CD8-positive, alpha-beta memory T cell (primary cell): ENCODE data around the gene ZNF48. TPM values are rescaled to one million over a fixed set of nuclear protein-coding genes. Genes with fewer than 3 reads are reported as not detected.

Experiments used
- CTCF ChIA-PET: fragments of 350-600 bp; sonication (Branson Sonifier 250); formaldehyde crosslinking; loops from one replicate; lab custom pipeline; 2021; ENCODE audit warnings: antibody characterized with exemption; lab: Charles Lee
- POLR2A ChIA-PET: fragments of 350-600 bp; sonication (Branson Sonifier 250); formaldehyde crosslinking; loops from one replicate; lab custom pipeline; 2021; ENCODE audit warnings: antibody characterized with exemption; lab: Charles Lee
- DNase-seq, 5 donors: peaks; one replicate each; pipeline versions ENCODE4 v3.0.0 to v3.0.0-alpha.2; 2020 to 2022; ENCODE audit warnings: mixed read lengths in 1 of 5
- H3K27ac ChIP-seq: one replicate; pipeline ENCODE4 v1.7.0; 2013; ENCODE audit warnings: low read depth, mild to moderate bottlenecking, low read length, moderate library complexity
- H3K27me3 ChIP-seq: 2 replicates; pipeline ENCODE4 v1.7.0; 2013; ENCODE audit warnings: low read length, mild to moderate bottlenecking; ENCODE audit not compliant: insufficient read depth, poor library complexity, severe bottlenecking
- H3K36me3 ChIP-seq: 2 replicates; pipeline ENCODE4 v1.7.0; 2013; ENCODE audit warnings: mild to moderate bottlenecking, low read length, moderate library complexity; ENCODE audit not compliant: insufficient read depth
- H3K4me1 ChIP-seq: 2 replicates; pipeline ENCODE4 v1.7.0; 2013; ENCODE audit warnings: mild to moderate bottlenecking, low read length, moderate library complexity; ENCODE audit not compliant: insufficient read depth
- H3K4me3 ChIP-seq: 2 replicates; pipeline ENCODE4 v1.7.0; 2013; ENCODE audit warnings: mild to moderate bottlenecking, low read length
- H3K9me3 ChIP-seq: 2 replicates; pipeline ENCODE4 v1.7.0; 2013; ENCODE audit warnings: mild to moderate bottlenecking, low read length
- H3K27ac Mint-ChIP-seq, 8 donors: one replicate each; pipeline ENCODE4 v1.8.0; 2020 to 2021; ENCODE audit warnings: mixed read lengths in 8 of 8, mild to moderate bottlenecking in 6 of 8, inconsistent platforms in 3 of 8, moderate library complexity in 3 of 8
- H3K27me3 Mint-ChIP-seq, 2 donors: one replicate each; pipeline ENCODE4 v1.8.0; 2020 to 2021; ENCODE audit warnings: mixed read lengths in 2 of 2, mild to moderate bottlenecking in 1 of 2, moderate library complexity in 1 of 2
- H3K36me3 Mint-ChIP-seq, 3 donors: one replicate each; pipeline ENCODE4 v1.8.0; 2020 to 2021; ENCODE audit warnings: mixed read lengths in 3 of 3, inconsistent platforms in 1 of 3, mild to moderate bottlenecking in 1 of 3
- H3K4me1 Mint-ChIP-seq, 3 donors: one replicate each; pipeline ENCODE4 v1.8.0; 2020 to 2021; ENCODE audit warnings: mixed read lengths in 3 of 3, inconsistent platforms in 1 of 3, mild to moderate bottlenecking in 1 of 3
- H3K4me3 Mint-ChIP-seq, 7 donors: one replicate each; pipeline ENCODE4 v1.8.0; 2020 to 2021; ENCODE audit warnings: mixed read lengths in 7 of 7, mild to moderate bottlenecking in 6 of 7, moderate library complexity in 4 of 7, inconsistent platforms in 2 of 7
- H3K9me3 Mint-ChIP-seq, 5 donors: one replicate each; pipeline ENCODE4 v1.8.0; 2020 to 2022; ENCODE audit warnings: mixed read lengths in 5 of 5, mild to moderate bottlenecking in 3 of 5, moderate library complexity in 2 of 5, inconsistent platforms in 1 of 5
- polyA plus RNA-seq: library from polyadenylated mRNA; unstranded; fragments of 300-500 nt; fragmentation: Illumina TruSeq; gene quantifications from one replicate; pipeline ENCODE4 v1.2.3, GENCODE V29; 2021
- total RNA-seq, 2 experiments: library from RNA; stranded (reverse); gene quantifications; one replicate each; pipeline ENCODE4 v1.2.3, GENCODE V29; 2021

Gene ZNF48
- total and polyA plus RNA-seq, 3 experiments from 2014 or later = 10.2 to 19.3 (median 18.4) TPM

GRCh38 chr16:30369938-30370455 is 25.2 kb upstream of the ZNF48 start:
- peak overlapping the region; percentile 88 for H3K4me3 ChIP-seq

GRCh38 chr16:30370456-30371247 is 24.6 kb upstream of the ZNF48 start, which contains the start of gene TBC1D10B:
Gene TBC1D10B, minus strand, starts transcription at chr16:30370494. Its CDS starts 311 bp downstream, at chr16:30370183.
- H3K9me3 Mint-ChIP-seq = no peaks in the 10 kb centered on the region
- Histone ChIP-seq H3K27ac (peak within 1 kb of the TSS; percentile 74), H3K4me1 (peaks cover 36% of the 10 kb centered on the region), H3K4me3 (peak within 1 kb of the TSS; percentile 88), H3K27me3 (no peaks in the 10 kb centered on the region), H3K36me3 (peaks cover 2% of the 10 kb centered on the region), H3K9me3 (no peaks in the 10 kb centered on the region)
- H3K27me3 Mint-ChIP-seq = peaks cover 0 to 2% of the 10 kb centered on the region in 2 donors
- H3K4me1 Mint-ChIP-seq = peaks cover 43 to 56% (median 47%) of the 10 kb centered on the region in 3 donors
- H3K36me3 Mint-ChIP-seq = peaks cover 0 to 18% (median 2%) of the 10 kb centered on the region in 3 donors
- peak within 1 kb of the TSS; percentile 67 to 97 (median 94) for H3K27ac Mint-ChIP-seq
- DNase-seq = peak; percentile 96 to 100 (median 100)
- CTCF ChIA-PET = interaction anchor here (0.8 to 2.4 kb wide), 12 partner anchors 8 to 279 kb away, joined by 3 to 24 read pairs (median 6); partner anchors contain the start of genes SEPTIN1, TBX6, ZNF747 and ZNF771
- peak within 1 kb of the TSS; percentile 83 to 91 (median 89) for H3K4me3 Mint-ChIP-seq
- POLR2A ChIA-PET = interaction anchor here (0.5 to 2.7 kb wide), 16 partner anchors 11 to 305 kb away, joined by 3 to 35 read pairs (median 6); partner anchors contain the start of genes ALDOA, CORO1A, PRR14 and SEPTIN1

More at GRCh38 chr16:30369938-30370455, 25.2 kb upstream of the ZNF48 start:
- POLR2A ChIA-PET = interaction anchor here (1.3 to 2.7 kb wide), 7 partner anchors 8 to 281 kb away, joined by 4 to 35 read pairs (median 8); partner anchors contain the start of genes PRR14 and SEPTIN1
- Mint-ChIP-seq H3K9me3 (no peaks in the 10 kb centered on the region), H3K4me1 (peaks cover 44 to 59% (median 54%) of the 10 kb centered on the region in 3 donors), H3K27me3 (peaks cover 0 to 2% of the 10 kb centered on the region in 2 donors), H3K36me3 (peaks cover 0 to 25% (median 5%) of the 10 kb centered on the region in 3 donors), H3K27ac (peak overlapping the region in 3 of 8 donors; percentile 67 to 96 (median 81)), H3K4me3 (peak overlapping the region; percentile 82 to 88 (median 83))
- CTCF ChIA-PET = interaction anchor here (0.8 to 2.4 kb wide), 4 partner anchors 8 to 80 kb away, joined by 3 to 20 read pairs (median 4); partner anchors contain the start of gene ZNF771
- Histone ChIP-seq H3K27me3 (no peaks in the 10 kb centered on the region), H3K9me3 (no peaks in the 10 kb centered on the region), H3K36me3 (peaks cover 7% of the 10 kb centered on the region), H3K27ac (peak overlapping the region; percentile 62), H3K4me1 (peaks cover 35% of the 10 kb centered on the region)
- no peak for DNase-seq

- peak overlapping the region; percentile 67 to 98 (median 96) for H3K27ac Mint-ChIP-seq
- no peak for DNase-seq
Measured at GRCh38 chr16:30371248-30371816, 23.9 kb upstream of the ZNF48 start.

GRCh38 chr16:30372038-30372712 is 23.0 kb upstream of the ZNF48 start:
- Mint-ChIP-seq H3K4me3 (peak overlapping the region; percentile 56 to 88 (median 82)), H3K4me1 (peaks cover 37 to 46% (median 39%) of the 10 kb centered on the region in 3 donors), H3K27me3 (peaks cover 0 to 2% of the 10 kb centered on the region in 2 donors), H3K27ac (peak overlapping the region; percentile 67 to 98 (median 96)), H3K36me3 (peaks cover 0 to 8% (median 0%) of the 10 kb centered on the region in 3 donors), H3K9me3 (no peaks in the 10 kb centered on the region)
- H3K4me1 ChIP-seq = peaks cover 47% of the 10 kb centered on the region
- H3K36me3 ChIP-seq = no peaks in the 10 kb centered on the region
- no peaks in the 10 kb centered on the region for H3K27me3 ChIP-seq
- peak overlapping the region; percentile 74 for H3K27ac ChIP-seq
- no peaks in the 10 kb centered on the region for H3K9me3 ChIP-seq
- ChIA-PET CTCF (interaction anchor here (1.5 to 2.4 kb wide), 7 partner anchors 9 to 46 kb away, joined by 6 to 24 read pairs (median 7); partner anchors contain the start of genes SEPTIN1 and ZNF771), POLR2A (interaction anchor here (2.1 to 2.7 kb wide), 3 partner anchors 10 to 307 kb away, joined by 14 to 35 read pairs (median 17); partner anchors contain the start of genes ALDOA and SEPTIN1)
- DNase-seq = no peak
- no peak overlapping the region for H3K4me3 ChIP-seq

More at GRCh38 chr16:30371248-30371816, 23.9 kb upstream of the ZNF48 start:
- peak overlapping the region; percentile 74 for H3K27ac ChIP-seq
- no peaks in the 10 kb centered on the region for H3K9me3 ChIP-seq
- peak overlapping the region; percentile 69 for H3K4me3 ChIP-seq
- no peaks in the 10 kb centered on the region for H3K9me3 Mint-ChIP-seq
- no peaks in the 10 kb centered on the region for H3K36me3 ChIP-seq
- peaks cover 0 to 15% (median 2%) of the 10 kb centered on the region in 3 donors for H3K36me3 Mint-ChIP-seq
- CTCF ChIA-PET = interaction anchor here (0.8 to 2.4 kb wide), 12 partner anchors 9 to 280 kb away, joined by 3 to 24 read pairs (median 6); partner anchors contain the start of genes SEPTIN1, TBX6, ZNF747 and ZNF771
- H3K4me3 Mint-ChIP-seq = peak overlapping the region; percentile 76 to 88 (median 83)
- H3K4me1 Mint-ChIP-seq = peaks cover 42 to 52% (median 43%) of the 10 kb centered on the region in 3 donors
- H3K27me3 ChIP-seq = no peaks in the 10 kb centered on the region
- peaks cover 42% of the 10 kb centered on the region for H3K4me1 ChIP-seq
- H3K27me3 Mint-ChIP-seq = peaks cover 0 to 2% of the 10 kb centered on the region in 2 donors
- POLR2A ChIA-PET = interaction anchor here (0.5 to 2.7 kb wide), 15 partner anchors 10 to 306 kb away, joined by 3 to 35 read pairs (median 6); partner anchors contain the start of genes ALDOA, CORO1A, PRR14 and SEPTIN1

- H3K4me3 Mint-ChIP-seq = peak overlapping the region in 3 of 7 donors; percentile 28 to 45 (median 32)
- peak overlapping the region; percentile 26 to 96 (median 76) for H3K27ac Mint-ChIP-seq
- H3K4me3 ChIP-seq = no peak overlapping the region
- ChIA-PET POLR2A (no interaction called here), CTCF (interaction anchor here (1.9 kb wide), 1 partner anchor 35 kb away, joined by 6 read pairs; the partner anchor contains the start of gene ZNF771)
- no peak for DNase-seq
- no peaks in the 10 kb centered on the region for H3K27me3 ChIP-seq
- H3K9me3 ChIP-seq = no peaks in the 10 kb centered on the region
- no peak overlapping the region for H3K27ac ChIP-seq
- H3K36me3 Mint-ChIP-seq = peaks cover 0 to 9% (median 0%) of the 10 kb centered on the region in 3 donors
- H3K4me1 Mint-ChIP-seq = peaks cover 37 to 46% (median 39%) of the 10 kb centered on the region in 3 donors
- no peaks in the 10 kb centered on the region for H3K36me3 ChIP-seq
- H3K9me3 Mint-ChIP-seq = no peaks in the 10 kb centered on the region
- H3K27me3 Mint-ChIP-seq = peaks cover 0 to 2% of the 10 kb centered on the region in 2 donors
- peaks cover 47% of the 10 kb centered on the region for H3K4me1 ChIP-seq
Measured at GRCh38 chr16:30372725-30373124, 22.5 kb upstream of the ZNF48 start.

GRCh38 chr16:30374538-30374937 is 20.7 kb upstream of the ZNF48 start, which contains the start of gene MYL11:
Gene MYL11, plus strand, starts transcription at chr16:30374802. Its CDS starts 56 bp downstream, at chr16:30374858.
- H3K9me3 Mint-ChIP-seq = no peaks in the 10 kb centered on the region
- H3K9me3 ChIP-seq = no peaks in the 10 kb centered on the region
- peaks cover 32 to 45% (median 35%) of the 10 kb centered on the region in 3 donors for H3K4me1 Mint-ChIP-seq
- peak within 1 kb of the TSS in 7 of 8 donors; percentile 70 to 100 (median 87) for H3K27ac Mint-ChIP-seq
- H3K4me1 ChIP-seq = peaks cover 37% of the 10 kb centered on the region
- POLR2A ChIA-PET = no interaction called here
- no peak within 1 kb of the TSS for H3K27ac ChIP-seq
- no peak for DNase-seq
- H3K4me3 Mint-ChIP-seq = peak within 1 kb of the TSS in 3 of 7 donors; percentile 26 to 57 (median 36)
- H3K36me3 ChIP-seq = no peaks in the 10 kb centered on the region
- no peak within 1 kb of the TSS for H3K4me3 ChIP-seq
- CTCF ChIA-PET = interaction anchor here (1.7 kb wide), 1 partner anchor 35 kb away, joined by 5 read pairs; no protein-coding TSS in a partner anchor
- no peaks in the 10 kb centered on the region for H3K27me3 ChIP-seq
- H3K27me3 Mint-ChIP-seq = peaks cover 0 to 4% of the 10 kb centered on the region in 2 donors
- peaks cover 0 to 20% (median 0%) of the 10 kb centered on the region in 3 donors for H3K36me3 Mint-ChIP-seq
